ENCODE measurements around the gene DDTL. TPM values are rescaled to one million over a fixed set of nuclear protein-coding genes. Genes with fewer than 3 reads are reported as not detected.
"Not testable (repeated sequence)": the region's sequence is repeated elsewhere in the genome, so short reads cannot be mapped to it uniquely, and the experiment has no call there.

The DDTL gene
- total and polyA plus RNA-seq, 2 donors (not counting 3 experiments of a cell fraction or from before 2014, with no cell fraction given) = 0.57 to 2.7 TPM

- CTCF ChIA-PET = interaction anchor here (1.3 kb wide), 1 partner anchor 10 kb away, joined by 4 read pairs; no protein-coding TSS in a partner anchor
- intact Hi-C loops (cut with micrococcal nuclease); H2AFZ ChIP-seq (ENCODE audit: low read depth, low read length); H3K4me1 ChIP-seq (ENCODE audit: control insufficient read depth, extremely low read depth, insufficient read depth, low read length); H3K27ac ChIP-seq (ENCODE audit: insufficient read depth, low read depth, low read length); H3K27me3 ChIP-seq (ENCODE audit: control insufficient read depth in 2 of 2, insufficient read depth in 2 of 2, low read length in 2 of 2); H4K20me1 ChIP-seq (replicated peaks; ENCODE audit: control insufficient read depth, extremely low read depth, insufficient read depth, low read length); H3K4me2 ChIP-seq (ENCODE audit: insufficient read depth, low read length); DNase-seq (ENCODE audit: low read depth, low spot score); BruUV-seq (replicated peaks); dilution Hi-C loops (cut with MboI; ENCODE audit: extremely low pct_ligation_motif_present, low sequenced_read_pairs); H3K79me2 ChIP-seq (ENCODE audit: control insufficient read depth, insufficient read depth, low read length); POLR2A ChIA-PET; H3K9me1 ChIP-seq (replicated peaks; ENCODE audit: control insufficient read depth, extremely low read depth, insufficient read depth, low read length); H3K36me3 ChIP-seq (ENCODE audit: control insufficient read depth in 2 of 2, extremely low read depth in 1 of 2, insufficient read depth in 2 of 2, low read length in 2 of 2); H3K9me3 ChIP-seq (replicated peaks; ENCODE audit: control insufficient read depth, insufficient read depth, low read length); H3K9ac ChIP-seq (replicated peaks; ENCODE audit: extremely low read depth, insufficient read depth, low read length); H3K4me3 ChIP-seq (replicated peaks in 1 of 3; ENCODE audit: insufficient read depth in 1 of 3, low read depth in 1 of 3, low read length in 3 of 3): not testable (repeated sequence)
- FAIRE-seq = peak; percentile 83
These were observed 26.5 kb upstream of the DDTL start for GRCh38 chr22:23940166-23940565.

- H3K9ac ChIP-seq (replicated peaks; ENCODE audit: extremely low read depth, insufficient read depth, low read length); intact Hi-C loops (cut with micrococcal nuclease); BruUV-seq (replicated peaks); H3K27me3 ChIP-seq (ENCODE audit: control insufficient read depth in 2 of 2, insufficient read depth in 2 of 2, low read length in 2 of 2); H3K79me2 ChIP-seq (ENCODE audit: control insufficient read depth, insufficient read depth, low read length); dilution Hi-C loops (cut with MboI; ENCODE audit: extremely low pct_ligation_motif_present, low sequenced_read_pairs); POLR2A ChIA-PET; H3K27ac ChIP-seq (ENCODE audit: insufficient read depth, low read depth, low read length); H3K4me1 ChIP-seq (ENCODE audit: control insufficient read depth, extremely low read depth, insufficient read depth, low read length); H3K4me3 ChIP-seq (replicated peaks in 1 of 3; ENCODE audit: insufficient read depth in 1 of 3, low read depth in 1 of 3, low read length in 3 of 3); H3K9me3 ChIP-seq (replicated peaks; ENCODE audit: control insufficient read depth, insufficient read depth, low read length); H4K20me1 ChIP-seq (replicated peaks; ENCODE audit: control insufficient read depth, extremely low read depth, insufficient read depth, low read length); CTCF ChIA-PET; H2AFZ ChIP-seq (ENCODE audit: low read depth, low read length); H3K4me2 ChIP-seq (ENCODE audit: insufficient read depth, low read length); H3K9me1 ChIP-seq (replicated peaks; ENCODE audit: control insufficient read depth, extremely low read depth, insufficient read depth, low read length); FAIRE-seq; DNase-seq (ENCODE audit: low read depth, low spot score); H3K36me3 ChIP-seq (ENCODE audit: control insufficient read depth in 2 of 2, extremely low read depth in 1 of 2, insufficient read depth in 2 of 2, low read length in 2 of 2): not testable (repeated sequence)
These were observed 19.3 kb upstream of the DDTL start for GRCh38 chr22:23947391-23947790.

- CTCF ChIA-PET = interaction anchor here (0.6 kb wide), 1 partner anchor 43 kb away, joined by 3 read pairs; no protein-coding TSS in a partner anchor
- H3K27me3 ChIP-seq (ENCODE audit: control insufficient read depth in 2 of 2, insufficient read depth in 2 of 2, low read length in 2 of 2); H3K79me2 ChIP-seq (ENCODE audit: control insufficient read depth, insufficient read depth, low read length); BruUV-seq (replicated peaks); dilution Hi-C loops (cut with MboI; ENCODE audit: extremely low pct_ligation_motif_present, low sequenced_read_pairs); POLR2A ChIA-PET; H3K9me1 ChIP-seq (replicated peaks; ENCODE audit: control insufficient read depth, extremely low read depth, insufficient read depth, low read length); H3K4me3 ChIP-seq (replicated peaks in 1 of 3; ENCODE audit: insufficient read depth in 1 of 3, low read depth in 1 of 3, low read length in 3 of 3); H3K9me3 ChIP-seq (replicated peaks; ENCODE audit: control insufficient read depth, insufficient read depth, low read length); H4K20me1 ChIP-seq (replicated peaks; ENCODE audit: control insufficient read depth, extremely low read depth, insufficient read depth, low read length); H2AFZ ChIP-seq (ENCODE audit: low read depth, low read length); H3K27ac ChIP-seq (ENCODE audit: insufficient read depth, low read depth, low read length); FAIRE-seq; H3K4me1 ChIP-seq (ENCODE audit: control insufficient read depth, extremely low read depth, insufficient read depth, low read length); H3K36me3 ChIP-seq (ENCODE audit: control insufficient read depth in 2 of 2, extremely low read depth in 1 of 2, insufficient read depth in 2 of 2, low read length in 2 of 2); H3K9ac ChIP-seq (replicated peaks; ENCODE audit: extremely low read depth, insufficient read depth, low read length); H3K4me2 ChIP-seq (ENCODE audit: insufficient read depth, low read length); DNase-seq (ENCODE audit: low read depth, low spot score): not testable (repeated sequence)
- intact Hi-C loops (cut with micrococcal nuclease) = loop anchor here (10.0 kb wide), 1 partner anchor 295 kb away; the partner anchor contains the start of gene GGT5
These were observed 16.9 kb upstream of the DDTL start for GRCh38 chr22:23949764-23950163.

GRCh38 chr22:23951383-23951782 is 15.3 kb upstream of the DDTL start:
- CTCF ChIA-PET; H3K36me3 ChIP-seq (ENCODE audit: control insufficient read depth in 2 of 2, extremely low read depth in 1 of 2, insufficient read depth in 2 of 2, low read length in 2 of 2); H3K9ac ChIP-seq (replicated peaks; ENCODE audit: extremely low read depth, insufficient read depth, low read length); H3K4me3 ChIP-seq (replicated peaks in 1 of 3; ENCODE audit: insufficient read depth in 1 of 3, low read depth in 1 of 3, low read length in 3 of 3); DNase-seq (ENCODE audit: low read depth, low spot score); H3K9me1 ChIP-seq (replicated peaks; ENCODE audit: control insufficient read depth, extremely low read depth, insufficient read depth, low read length); H4K20me1 ChIP-seq (replicated peaks; ENCODE audit: control insufficient read depth, extremely low read depth, insufficient read depth, low read length); FAIRE-seq; H3K27ac ChIP-seq (ENCODE audit: insufficient read depth, low read depth, low read length); dilution Hi-C loops (cut with MboI; ENCODE audit: extremely low pct_ligation_motif_present, low sequenced_read_pairs); H3K27me3 ChIP-seq (ENCODE audit: control insufficient read depth in 2 of 2, insufficient read depth in 2 of 2, low read length in 2 of 2); H3K4me1 ChIP-seq (ENCODE audit: control insufficient read depth, extremely low read depth, insufficient read depth, low read length); H3K9me3 ChIP-seq (replicated peaks; ENCODE audit: control insufficient read depth, insufficient read depth, low read length); H2AFZ ChIP-seq (ENCODE audit: low read depth, low read length); H3K4me2 ChIP-seq (ENCODE audit: insufficient read depth, low read length); H3K79me2 ChIP-seq (ENCODE audit: control insufficient read depth, insufficient read depth, low read length); POLR2A ChIA-PET; BruUV-seq (replicated peaks): not testable (repeated sequence)
- intact Hi-C loops (cut with micrococcal nuclease) = loop anchor here (10.0 kb wide), 1 partner anchor 293 kb away; the partner anchor contains the start of gene GGT5
